K562 (cell line): ENCODE data around the gene MMGT1. TPM values are rescaled to one million over a fixed set of nuclear protein-coding genes. Genes with fewer than 3 reads are reported as not detected.
A peak's percentile ranks its signal among the peaks of the same experiment; 100 is the strongest.

ENCODE experiments used
- ATAC-seq: fragments of 200-7000 bp; cut with Tn5 transposase; 3 replicates; pipeline ENCODE4 v1.9.1; 2020; ENCODE audit warnings: moderate library complexity
- Bru-seq: library from RNA; stranded (reverse); fragments of 400-500 nt; gene quantifications from one replicate; lab custom pipeline; 2021; lab: Mats Ljungman, UMichigan
- BruChase-seq, 2 experiments: library from RNA; stranded (reverse); fragments of 400-500 nt; gene quantifications; one replicate each; lab custom pipeline; 2021; lab: Mats Ljungman, UMichigan
- BruUV-seq: library from RNA; stranded (reverse); fragments of 400-500 nt; replicated peaks from 2 replicates; lab custom pipeline; 2021; lab: Mats Ljungman, UMichigan
- CTCF ChIA-PET: fragments of 300-600 bp; formaldehyde crosslinking; extraction: SDS; loops from one replicate; lab custom pipeline; 2021; ENCODE audit warnings: low intra/inter-chr PET ratio; lab: Yijun Ruan, JAX
- POLR2A ChIA-PET: fragments of 300-600, 350-650 bp; sonication (Branson Sonifier 250); formaldehyde crosslinking; extraction: SDS; loops from one replicate; lab custom pipeline; 2021; ENCODE audit warnings: antibody characterized with exemption, inconsistent platforms; lab: Yijun Ruan, JAX
- DNase-seq, 4 experiments: peaks; one replicate each; pipeline versions ENCODE4 v3.0.0 to v3.0.0-alpha.2; 2011 to 2018; ENCODE audit warnings: low spot score in 3 of 4, mixed read lengths in 3 of 4; ENCODE audit errors: extremely low read depth in 1 of 4
- FAIRE-seq: peaks from 2 replicates; lab custom pipeline; 2011; peaks lifted over from hg19 to GRCh38; lab: Jason Lieb, UNC
- H2AFZ ChIP-seq: 2 replicates; pipeline ENCODE4 v1.6.0; 2011; ENCODE audit warnings: low read depth, low read length, control low read depth, inconsistent platforms
- H3K27ac ChIP-seq: fragments of 200-600 bp; 3 replicates; pipeline ENCODE4 v1.8.0; 2011; ENCODE audit warnings: low read depth, mild to moderate bottlenecking, control low read depth, inconsistent platforms, low read length, moderate library complexity, mixed read lengths; ENCODE audit errors: extremely low read depth
- H3K27me3 ChIP-seq, 2 experiments: fragments of 300-600 bp in 1 of 2; 2 replicates in 1 of 2; 3 replicates in 1 of 2; pipeline versions ENCODE4 v1.6.0 to v1.8.0; 2011; ENCODE audit warnings: inconsistent platforms in 2 of 2, low read length in 2 of 2, mild to moderate bottlenecking in 1 of 2, mixed read lengths in 1 of 2, moderate library complexity in 1 of 2; ENCODE audit not compliant: control insufficient read depth in 2 of 2, insufficient read depth in 2 of 2
- H3K36me3 ChIP-seq: fragments of 300-600 bp; 3 replicates; pipeline ENCODE4 v1.8.0; 2011; ENCODE audit warnings: mild to moderate bottlenecking, low read length, inconsistent platforms; ENCODE audit not compliant: control insufficient read depth, insufficient read depth
- H3K4me1 ChIP-seq, 2 experiments: fragments of 200-600 bp in 1 of 2; replicated peaks in 1 of 2; 2 replicates in 1 of 2; 3 replicates in 1 of 2; pipeline versions ENCODE4 v1.5.1 to v1.8.0; 2011; ENCODE audit warnings: inconsistent platforms in 2 of 2, low read length in 2 of 2, mild to moderate bottlenecking in 1 of 2, mixed read lengths in 1 of 2, moderate library complexity in 1 of 2; ENCODE audit not compliant: control insufficient read depth in 2 of 2, insufficient read depth in 2 of 2
- H3K4me2 ChIP-seq: 2 replicates; pipeline ENCODE4 v1.6.1; 2011; ENCODE audit warnings: low read length, control low read depth, inconsistent platforms, mixed read lengths; ENCODE audit not compliant: insufficient read depth
- H3K4me3 ChIP-seq: fragments of 200-600 bp; sonication (generic), shearing (Covaris generic); 2 replicates; pipeline ENCODE4 v1.5.1; 2016; ENCODE audit warnings: control low read depth, inconsistent platforms
- H3K79me2 ChIP-seq: fragments of 200-600 bp; 3 replicates; pipeline ENCODE4 v1.8.0; 2011; ENCODE audit warnings: low read length, inconsistent platforms; ENCODE audit not compliant: control insufficient read depth, insufficient read depth
- H3K9ac ChIP-seq, 2 experiments: 2 replicates each; pipeline versions ENCODE4 v1.6.0 to v1.6.1; 2011; ENCODE audit warnings: low read depth in 2 of 2, low read length in 2 of 2, control low read depth in 1 of 2, inconsistent platforms in 1 of 2, mild to moderate bottlenecking in 1 of 2, mixed read lengths in 1 of 2; ENCODE audit not compliant: insufficient read depth in 1 of 2
- H3K9me1 ChIP-seq: one replicate; pipeline ENCODE4 v1.6.0; 2011; ENCODE audit warnings: inconsistent platforms, mild to moderate bottlenecking, low read length, moderate library complexity; ENCODE audit not compliant: control insufficient read depth, insufficient read depth
- H3K9me3 ChIP-seq: replicated peaks from 2 replicates; pipeline ENCODE4 v1.5.1; 2011; ENCODE audit warnings: low read depth, low read length, inconsistent platforms; ENCODE audit not compliant: control insufficient read depth, insufficient read depth
- H4K20me1 ChIP-seq: replicated peaks from 2 replicates; pipeline ENCODE4 v1.6.1; 2011; ENCODE audit warnings: low read length, inconsistent platforms, mixed read lengths; ENCODE audit not compliant: control insufficient read depth, insufficient read depth
- BRD9 ChIP-seq: fragments of 450-650 bp; IDR thresholded peaks from 2 replicates; pipeline ENCODE4 v1.6.1; 2018; ENCODE audit warnings: low read depth; ENCODE audit not compliant: partially characterized antibody
- DDX20 ChIP-seq: fragments of 450-650 bp; IDR thresholded peaks from 2 replicates; pipeline ENCODE4 v1.6.1; 2016; ENCODE audit warnings: missing genetic modification characterization, low read depth, mild to moderate bottlenecking, missing compliant biosample characterization, moderate library complexity
- DPF2 ChIP-seq: fragments of 450-650 bp; IDR thresholded peaks from 2 replicates; pipeline ENCODE4 v1.6.1; 2016
- ELF2 ChIP-seq: fragments of 250-450 bp; sonication (Bioruptor Pico); IDR thresholded peaks from 2 replicates; pipeline ENCODE4 v1.5.0; 2021; ENCODE audit warnings: mild to moderate bottlenecking
- FOXM1 ChIP-seq, 2 experiments: fragments of 450-650 bp in 1 of 2; sonication (generic) in 1 of 2; formaldehyde crosslinking in 1 of 2; IDR thresholded peaks; 2 replicates each; pipeline versions ENCODE4 v1.6.1 to v1.9.0; 2017 to 2022; ENCODE audit warnings: low read depth in 2 of 2, mild to moderate bottlenecking in 2 of 2, missing genetic modification reagents in 1 of 2, moderate library complexity in 1 of 2
- HDAC1 ChIP-seq, 2 experiments: fragments of 450-650 bp; IDR thresholded peaks; 2 replicates each; pipeline ENCODE4 v1.6.1; 2016 to 2017; ENCODE audit warnings: inconsistent platforms in 1 of 2, mild to moderate bottlenecking in 1 of 2, moderate library complexity in 1 of 2
- HNRNPLL ChIP-seq: fragments of 200-400 bp; formaldehyde crosslinking; IDR thresholded peaks from 2 replicates; pipeline ENCODE4 v1.6.1; 2017; ENCODE audit warnings: low read length, low read depth, mild to moderate bottlenecking; ENCODE audit not compliant: poor library complexity, severe bottlenecking
- SIN3A ChIP-seq, 2 experiments: fragments of 150-350 bp in 1 of 2; IDR thresholded peaks; 2 replicates each; pipeline ENCODE4 v1.6.1; 2011 to 2016; ENCODE audit warnings: borderline replicate concordance in 2 of 2, low read depth in 2 of 2, low read length in 2 of 2, mild to moderate bottlenecking in 2 of 2, moderate library complexity in 2 of 2; ENCODE audit not compliant: control insufficient read depth in 1 of 2
- ZBTB12 ChIP-seq: fragments of 250-450 bp; sonication (Bioruptor Pico); IDR thresholded peaks from 2 replicates; pipeline ENCODE4 v1.4.0; 2020
- ZNF395 ChIP-seq: fragments of 200-800 bp; sonication (Bioruptor generic); IDR thresholded peaks from 2 replicates; pipeline ENCODE4 v1.6.1; 2017; ENCODE audit warnings: missing genetic modification characterization, missing compliant biosample characterization
- WGBS: fragments of 100-300 bp; shearing (Covaris generic); methylation state at CpG from one replicate; pipeline ENCODE4 v1.1.6; 2016; ENCODE audit warnings: low coverage, mixed read lengths; ENCODE audit not compliant: insufficient coverage; ENCODE audit errors: missing lambda C conversion rate; 5-methylcytosine and 5-hydroxymethylcytosine counted together
- in situ Hi-C: fragments of 300-500 bp; cut with MboI; formaldehyde crosslinking; loops from 4 replicates; pipeline ENCODE4 v1.15.0; 2018; ENCODE audit warnings: inconsistent platforms, mixed read lengths
- intact Hi-C: fragments of 100-400 bp; cut with micrococcal nuclease; formaldehyde crosslinking; loops from 2 replicates; pipeline ENCODE4 v1.14.2; 2022
- long read RNA-seq, 3 experiments: library from polyadenylated mRNA in 2 of 3; library from RNA in 1 of 3; unstranded in 2 of 3; stranded (forward) in 1 of 3; transcript quantifications; one replicate each; pipeline ENCODE4 v2.0.0, GENCODE V29; 2019 to 2022
- polyA minus RNA-seq, 3 experiments: library from RNA; depleted of rRNA, polyadenylated mRNA; stranded (reverse); fragments of >200 nt; gene quantifications; 2 replicates each; pipeline ENCODE4 v1.2.3, GENCODE V29; 2011
- polyA plus RNA-seq, 8 experiments: library from polyadenylated mRNA; depleted of rRNA in 4 of 8; stranded (reverse) in 5 of 8; unstranded in 3 of 8; fragments of >200 nt; fragmentation: Nextera tagmentation in 2 of 8; fragmentation: Illumina TruSeq in 1 of 8; extraction: Ambion mirVana in 2 of 8; extraction: Trizol in 1 of 8; gene quantifications; 2 replicates each; pipeline versions ENCODE4 v1.2.1 to v1.2.3, GENCODE V29; 2011 to 2014; ENCODE audit warnings: inconsistent platforms in 1 of 8, missing spikeins in 1 of 8
- total RNA-seq, 7 experiments: library from RNA; depleted of rRNA in 6 of 7; stranded (reverse); fragments of >200 nt in 6 of 7; fragmentation: Illumina TruSeq in 2 of 7; extraction: Trizol in 2 of 7; gene quantifications; 2 replicates each; pipeline versions ENCODE4 v1.2.1 to v1.2.3, GENCODE V29; 2011 to 2021; ENCODE audit warnings: low replicate concordance in 1 of 7

The MMGT1 gene
- 8.2 and 19.7 TPM in 2 replicates for total RNA-seq (2011; cell fraction: chromatin; rRNA removed; ENCODE audit: low replicate concordance)
- total RNA-seq (2011; cell fraction: nucleolus; rRNA removed) = 10.7 and 12.0 TPM in 2 replicates
- 23.7 and 38.9 TPM in 2 replicates for total RNA-seq (2011; cell fraction: nucleoplasm; rRNA removed)
- total RNA-seq (2014; rRNA removed) (11.6 and 12.7 TPM in 2 replicates), total RNA-seq (2014; rRNA removed; fragmentation: Illumina TruSeq; extraction: Trizol) (24.0 and 26.7 TPM in 2 replicates), total RNA-seq (2015; rRNA removed; fragmentation: Illumina TruSeq; extraction: Trizol) (20.4 and 22.5 TPM in 2 replicates), total RNA-seq (2021) (25.0 and 25.2 TPM in 2 replicates), polyA plus RNA-seq (2011; rRNA removed) (15.5 and 20.5 TPM in 2 replicates), polyA plus RNA-seq (2014; fragmentation: Illumina TruSeq; extraction: Trizol) (21.7 and 22.9 TPM in 2 replicates), polyA plus RNA-seq (2014; fragmentation: Nextera tagmentation; extraction: Ambion mirVana) (10 to 100 TPM; 21.9 to 25.4 TPM), polyA plus RNA-seq (2014; rRNA removed) (11.3 and 14.2 TPM in 2 replicates), polyA minus RNA-seq (2011; rRNA and poly(A)+ RNA removed) (33.7 and 38.1 TPM in 2 replicates), Bru-seq, nascent RNA (percentile 81 among the genes with signal in this experiment), BruChase-seq, experiment 1, labeled RNA remaining after a 2-hour chase (percentile 86 among the genes with signal in this experiment), BruChase-seq, experiment 2, labeled RNA remaining after a 6-hour chase (percentile 92 among the genes with signal in this experiment)
- 6.4 and 14.7 TPM in 2 replicates for polyA plus RNA-seq (2011; cell fraction: cytosol; rRNA removed)
- 3.5 and 5.0 TPM in 2 replicates for polyA plus RNA-seq (2011; cell fraction: nucleus; rRNA removed)
- polyA plus RNA-seq (2012) = 13.3 and 15.5 TPM in 2 replicates
- 12.5 and 15.6 TPM in 2 replicates for polyA minus RNA-seq (2011; cell fraction: cytosol; rRNA and poly(A)+ RNA removed)
- 4.4 and 7.4 TPM in 2 replicates for polyA minus RNA-seq (2011; cell fraction: nucleus; rRNA and poly(A)+ RNA removed)
- long read RNA-seq, experiment 1, transcript MMGT1-201 (4 exons, 3,738 nt) = major isoform, 37 of 49 reads
- long read RNA-seq, experiment 1, partial matches to known transcripts = 0 of 49 reads
- long read RNA-seq, experiment 1, other reads (novel, unspliced or antisense) = 12 of 49 reads
- long read RNA-seq, experiment 2, partial matches to known transcripts = 0 of 37 reads
- long read RNA-seq, experiment 2, other reads (novel, unspliced or antisense) = 35 of 37 reads
- long read RNA-seq, experiment 3, transcript MMGT1-201 (4 exons, 3,738 nt) = major isoform, 15 of 17 reads
- long read RNA-seq, experiment 3, partial matches to known transcripts = 0 of 17 reads
- long read RNA-seq, experiment 3, other reads (novel, unspliced or antisense) = 2 of 17 reads

- DNase-seq (peak; percentile 86 to 96 (median 94)), FAIRE-seq (peak; percentile 91)
- TF ChIP-seq HNRNPLL (peak; percentile 66), ELF2 (CRISPR knock-in tag) (0 out of 2 replicates have a peak, but pooled peaks have one; percentile 28), BRD9 (peak; percentile 62), SIN3A (IDR thresholded peaks at IDR 0.05; ENCODE audit: borderline replicate concordance in 2 of 2, control insufficient read depth in 1 of 2, low read depth in 2 of 2, low read length in 2 of 2) (peak in 1 of 2 experiments; percentile 69; a peak in 1 of 4 replicates), HDAC1 (IDR thresholded peaks at IDR 0.05) (peak in 1 of 2 experiments; percentile 77; a peak in 2 of 4 replicates), FOXM1 (IDR thresholded peaks at IDR 0.05; ENCODE audit: low read depth) (no peak), FOXM1 (CRISPR knock-in tag; IDR thresholded peaks at IDR 0.05; ENCODE audit: low read depth) (0 out of 2 replicates have a peak, but pooled peaks have one; percentile 43), DDX20 (tag) (no peak), ZBTB12 (CRISPR knock-in tag) (peak; percentile 72), ZNF395 (CRISPR knock-in tag) (0 out of 2 replicates have a peak, but pooled peaks have one; percentile 35), DPF2 (peak; percentile 49; the same call in 1 of the 2 replicates)
Measured at GRCh38 chrX:135973548-135974278, at the start of gene MMGT1. Gene MMGT1 (minus strand): TSS chrX:135973988. CDS start chrX:135973675, 313 bp downstream.

More at GRCh38 chrX:135973548-135974278, at the start of gene MMGT1:
- BruUV-seq = no TSS peak
- under 1% methylated on average over 32 of the region's 65 CpGs for WGBS
- intact Hi-C loops (no loop called here), in situ Hi-C loops (no loop called here)
- no peaks in the 10 kb centered on the region for H3K9me3 ChIP-seq
- POLR2A ChIA-PET = interaction anchor here (0.7 to 2.4 kb wide), 5 partner anchors 10 to 894 kb away, joined by 3 to 9 read pairs (median 5); partner anchors contain the start of gene SLC9A6
- peaks cover 0 to 3% of the 10 kb centered on the region in 2 experiments; a peak in 3 of 5 replicates for H3K4me1 ChIP-seq
- peak within 1 kb of the TSS; percentile 98 for H3K27ac ChIP-seq
- H2AFZ ChIP-seq = peak within 1 kb of the TSS; percentile 99
- peak within 1 kb of the TSS; percentile 99 for H3K4me3 ChIP-seq
- peaks cover 24% of the 10 kb centered on the region for H3K79me2 ChIP-seq
- ATAC-seq = peak; percentile 96
- peak within 1 kb of the TSS; percentile 99 for H3K4me2 ChIP-seq
- H3K9me1 ChIP-seq = no peaks in the 10 kb centered on the region
- CTCF ChIA-PET = no interaction called here
- H4K20me1 ChIP-seq = peaks cover 9% of the 10 kb centered on the region; the same call in 1 of the 2 replicates
- H3K27me3 ChIP-seq = no peaks in the 10 kb centered on the region
- peak within 1 kb of the TSS; percentile 92 to 97 for H3K9ac ChIP-seq
- H3K36me3 ChIP-seq = peaks cover 9% of the 10 kb centered on the region; the same call in 1 of the 3 replicates
